Prostate gland (tissue), 2 donors: ENCODE measurements around the gene ARHGEF4.

Source experiments
- CTCF ChIP-seq, 4 experiments: fragments of 200-600 bp in 2 of 4; fragments of 450-650 bp in 2 of 4; sonication (generic) in 2 of 4; IDR thresholded peaks; 1 replicate in 3 of 4; 2 replicates in 1 of 4; pipeline ENCODE4 v1.5.1; 2016 to 2019; ENCODE audit warnings: antibody characterized with exemption in 4 of 4, mild to moderate bottlenecking in 2 of 4, moderate library complexity in 2 of 4
- POLR2AphosphoS5 ChIP-seq: sonication (generic); formaldehyde crosslinking; IDR thresholded peaks from one replicate; pipeline ENCODE4 v1.6.1; 2017; ENCODE audit warnings: antibody characterized with exemption

- TF ChIP-seq CTCF (IDR thresholded peaks at IDR 0.05): no peak
- TF ChIP-seq POLR2AphosphoS5: no peak
Observed at GRCh38 chr2:131036696-131037397, 200.1 kb downstream of the ARHGEF4 start.
